GM18858 (cell line): ENCODE measurements around the gene EOGT.

Experiments used
- ATAC-seq: cut with Tn5 transposase; IDR thresholded peaks from one replicate; pipeline ENCODE4 v1.9.1; 2021; ENCODE audit not compliant: unreplicated experiment

The EOGT gene

GRCh38 chr3:69009559-69010410 is 3.7 kb downstream of the EOGT start:
- ATAC-seq: no peak

- ATAC-seq: no peak
Measured at GRCh38 chr3:69008980-69009379, 4.5 kb downstream of the EOGT start.

- ATAC-seq: no peak
Measured at GRCh38 chr3:69005791-69006482, 7.5 kb downstream of the EOGT start.

GRCh38 chr3:69005071-69005790 is 8.3 kb downstream of the EOGT start:
- ATAC-seq: no peak

- ATAC-seq: no peak
Measured at GRCh38 chr3:69004138-69004537, 9.3 kb downstream of the EOGT start.

- ATAC-seq: no peak
Measured at GRCh38 chr3:68999605-69000004, 13.9 kb downstream of the EOGT start.

GRCh38 chr3:68999158-68999557 is 14.3 kb downstream of the EOGT start:
- ATAC-seq: no peak

- no peak for ATAC-seq
Measured at GRCh38 chr3:68997887-68998286, 15.6 kb downstream of the EOGT start.

GRCh38 chr3:68996356-68996995 is 17.0 kb downstream of the EOGT start:
- no peak for ATAC-seq

- no peak for ATAC-seq
Measured at GRCh38 chr3:68988740-68989139, 24.7 kb downstream of the EOGT start.

GRCh38 chr3:68987322-68987721 is 26.2 kb downstream of the EOGT start:
- no peak for ATAC-seq

- ATAC-seq: no peak
Measured at GRCh38 chr3:68986496-68987208, 26.8 kb downstream of the EOGT start.

- ATAC-seq: no peak
Measured at GRCh38 chr3:68985146-68985790, 28.2 kb downstream of the EOGT start.

- no peak for ATAC-seq
Measured at GRCh38 chr3:68984011-68984530, 29.4 kb downstream of the EOGT start.

GRCh38 chr3:68977486-68978167 is 35.9 kb downstream of the EOGT start:
- no peak for ATAC-seq

- no peak for ATAC-seq
Measured at GRCh38 chr3:68974711-68975110, 38.8 kb downstream of the EOGT start.

- ATAC-seq: no peak
Measured at GRCh38 chr3:68973639-68974038, 39.8 kb downstream of the EOGT start.

- ATAC-seq: peak; percentile 69
Measured at GRCh38 chr3:68972358-68972979, 41.0 kb downstream of the EOGT start.

GRCh38 chr3:68964694-68965093 is 48.8 kb downstream of the EOGT start:
- ATAC-seq: no peak
